Esophagus mucosa (tissue), 1 donor: Measurements from ENCODE around the gene MAGI3. TPM values are rescaled to one million over a fixed set of nuclear protein-coding genes. Genes with fewer than 3 reads are reported as not detected.
"Not testable (repeated sequence)": the region's sequence is repeated elsewhere in the genome, so short reads cannot be mapped to it uniquely, and the experiment has no call there.

Experiments
- ATAC-seq: fragments of 200-7000 bp; cut with Tn5 transposase; one replicate; pipeline ENCODE4 v1.9.1; 2020
- total RNA-seq: library from RNA; stranded (reverse); gene quantifications from one replicate; pipeline ENCODE4 v1.2.4, GENCODE V29; 2023
- donor health status: DM: yes; HTN: yes; CAD: no.

The MAGI3 gene
- total RNA-seq, 1 donor from 2014 or later, result 16.5 TPM

- ATAC-seq, result no peak
Measured at GRCh38 chr1:113517983-113518382, 127.7 kb downstream of the MAGI3 start.

DNA sequence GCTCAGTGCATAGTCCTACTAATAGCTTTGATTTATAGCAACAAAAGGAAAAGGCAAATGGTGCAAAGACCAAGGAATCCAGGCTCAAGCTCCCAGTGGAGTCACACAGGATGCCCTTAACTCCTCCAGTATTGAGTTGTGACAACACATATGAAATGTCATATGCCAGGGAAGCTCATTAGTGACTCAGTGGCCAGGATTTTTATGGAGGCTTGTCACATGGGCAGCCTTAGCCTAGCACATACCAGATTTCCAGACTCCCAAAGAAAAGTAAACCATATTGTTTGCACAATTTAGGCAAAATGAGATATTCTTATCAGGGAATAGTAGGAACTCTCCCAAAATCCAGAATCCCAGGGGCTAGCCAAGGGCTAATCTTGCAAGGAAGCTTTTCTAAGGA is 129.2 kb downstream of the MAGI3 start:
- ATAC-seq, result no peak

DNA sequence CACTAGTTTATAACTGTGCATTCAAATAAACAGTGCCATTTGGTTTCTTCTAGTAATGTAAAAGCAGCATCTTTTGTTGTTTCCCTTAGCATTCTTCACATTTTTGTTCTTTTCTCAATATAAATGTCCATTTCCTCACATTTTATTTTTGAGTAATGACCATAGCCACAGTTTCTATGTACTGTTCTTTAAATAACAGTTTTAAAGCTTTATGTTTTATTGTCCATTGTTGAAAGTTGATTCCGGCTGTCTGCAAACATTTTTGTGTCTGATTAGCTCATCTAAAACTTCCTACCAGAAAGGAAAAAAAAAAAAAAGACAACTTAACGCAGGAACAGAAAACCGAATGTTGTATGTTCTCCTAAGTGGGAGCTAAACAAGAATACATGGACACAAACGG is 139.7 kb downstream of the MAGI3 start:
- ATAC-seq, result no peak

DNA sequence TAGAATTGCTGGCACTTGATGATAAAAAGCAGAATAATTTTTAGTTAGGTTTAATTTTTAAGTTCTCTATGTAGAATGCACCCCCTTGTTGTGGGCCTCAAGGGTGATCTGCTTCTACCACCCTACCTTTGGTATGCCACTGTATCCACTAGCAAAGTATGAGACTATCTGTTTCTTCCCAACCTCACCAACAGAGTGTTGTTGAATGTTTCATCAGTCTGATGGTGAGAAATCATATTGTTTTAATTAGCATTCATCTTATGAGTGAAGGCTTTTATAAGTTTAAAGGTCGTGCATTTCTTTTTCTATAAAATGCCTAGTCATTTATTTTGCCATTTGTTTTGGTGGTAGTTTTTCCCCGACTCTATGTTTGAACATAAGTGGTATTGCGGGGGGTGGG is 141.0 kb downstream of the MAGI3 start:
- ATAC-seq, result no peak

GRCh38 chr1:113533061-113533460 is 142.7 kb downstream of the MAGI3 start:
- no peak for ATAC-seq

DNA sequence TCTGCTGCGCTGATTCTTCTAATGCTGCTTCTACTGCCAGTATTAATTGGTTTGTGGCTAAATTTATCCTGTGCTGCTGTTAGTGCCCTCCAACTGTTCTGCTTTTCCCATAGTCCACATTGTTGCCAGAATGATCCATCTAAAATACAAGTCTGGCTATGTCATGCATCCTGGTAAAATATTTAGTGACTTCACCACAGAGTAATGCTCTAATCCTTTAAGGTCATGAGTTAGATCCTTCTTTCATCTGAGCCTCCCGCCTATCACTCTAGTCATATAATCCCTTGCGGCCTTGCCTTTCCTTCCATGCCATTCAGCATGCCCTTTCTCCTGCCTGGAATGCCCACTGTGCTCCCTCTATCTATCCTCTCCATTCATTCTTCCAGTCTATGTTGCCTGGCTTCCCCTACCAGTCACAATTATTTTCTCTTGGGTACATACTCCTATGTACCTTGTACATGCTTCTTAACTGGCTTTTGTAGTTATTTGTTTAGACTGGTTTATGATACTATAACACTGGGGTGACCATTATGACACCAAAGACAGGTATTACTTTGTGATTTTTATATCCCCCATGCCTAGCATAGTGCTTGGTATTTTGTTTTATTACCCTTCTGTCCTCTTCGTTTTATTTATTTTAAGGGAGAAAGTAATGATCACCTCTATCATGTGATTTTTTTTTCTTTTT is 144.0 kb downstream of the MAGI3 start:
- ATAC-seq, result peak; percentile 48

- ATAC-seq, result no peak
Measured at GRCh38 chr1:113534875-113535274, 144.6 kb downstream of the MAGI3 start.

GRCh38 chr1:113536182-113536780 is 146.0 kb downstream of the MAGI3 start:
- no peak for ATAC-seq

DNA sequence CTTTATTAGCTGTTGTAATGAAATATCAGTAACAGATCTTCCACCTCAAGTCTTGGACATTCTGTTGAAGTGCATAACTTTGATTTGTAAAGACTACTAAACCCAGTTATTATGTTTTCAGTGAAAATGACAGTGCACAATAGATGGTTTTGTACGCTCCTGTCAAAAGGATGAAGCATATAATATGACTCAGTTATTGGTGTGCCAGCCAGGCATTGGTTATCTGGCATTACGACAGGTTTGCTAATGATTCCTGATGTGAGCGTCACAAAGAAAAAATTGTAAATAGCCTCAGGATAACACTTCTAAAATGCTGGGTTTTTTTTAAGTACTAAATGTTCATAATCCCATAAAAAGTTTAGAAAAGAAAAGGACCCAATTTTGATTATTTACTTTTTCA is 147.9 kb downstream of the MAGI3 start:
- ATAC-seq, result peak; percentile 63

DNA sequence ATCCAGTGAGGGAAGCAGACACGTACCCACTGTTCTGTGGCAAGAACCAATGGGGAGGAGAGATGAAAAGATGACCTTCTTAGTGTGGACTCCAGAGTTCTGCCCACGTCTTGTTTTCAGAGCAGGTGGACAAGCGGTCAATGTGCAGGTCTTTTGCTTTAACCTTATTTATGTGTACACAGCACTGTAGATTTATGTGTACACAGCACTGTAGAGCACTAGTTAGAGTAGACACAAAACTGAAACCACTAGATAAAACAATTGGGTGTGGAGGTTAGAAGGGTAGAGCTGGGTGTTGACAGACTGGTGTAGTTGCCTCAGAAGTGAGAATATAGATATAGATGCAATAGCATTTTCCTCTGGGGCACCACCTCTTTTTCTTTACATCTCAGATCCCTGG is 150.0 kb downstream of the MAGI3 start:
- ATAC-seq, result no peak

DNA sequence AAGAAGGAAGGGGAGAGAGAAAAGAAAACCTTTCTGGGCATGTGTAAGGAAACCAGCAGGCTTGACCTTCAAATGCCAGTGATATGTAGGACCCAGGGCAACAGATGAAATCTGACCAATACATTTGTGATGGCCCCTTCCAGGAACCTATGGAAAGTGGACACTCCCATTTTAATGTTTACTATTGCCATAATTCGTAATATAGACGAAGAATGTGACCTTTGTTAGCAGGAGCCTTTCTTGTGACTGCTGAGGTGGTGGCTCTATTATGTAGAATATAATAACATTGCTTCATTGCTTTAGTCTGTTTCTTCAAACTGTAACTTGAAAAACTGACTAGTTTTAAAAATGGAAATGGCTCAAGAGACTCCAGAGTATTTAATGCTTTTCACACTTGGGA is 150.8 kb downstream of the MAGI3 start:
- no peak for ATAC-seq

- ATAC-seq, result peak; percentile 92
Measured at GRCh38 chr1:113542221-113542701, 151.9 kb downstream of the MAGI3 start.

DNA sequence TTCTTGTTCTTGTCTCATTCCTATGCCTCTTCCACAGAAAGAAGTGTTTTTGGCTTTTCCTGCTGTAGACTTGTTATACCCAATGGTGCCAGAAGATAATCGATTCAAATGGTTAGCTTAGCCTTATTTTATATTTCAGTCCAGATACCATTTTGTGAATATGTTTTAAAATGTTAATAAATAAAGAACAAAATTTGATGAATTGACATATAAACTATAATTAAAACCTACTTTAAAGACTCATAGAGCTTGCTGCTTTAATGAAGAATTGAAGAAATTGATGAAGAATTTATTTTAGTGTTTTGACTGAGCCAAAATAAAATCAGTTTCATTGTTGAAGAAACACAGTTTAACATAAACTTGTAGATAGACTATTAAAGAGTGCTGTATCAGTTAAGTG is 152.8 kb downstream of the MAGI3 start:
- no peak for ATAC-seq

DNA sequence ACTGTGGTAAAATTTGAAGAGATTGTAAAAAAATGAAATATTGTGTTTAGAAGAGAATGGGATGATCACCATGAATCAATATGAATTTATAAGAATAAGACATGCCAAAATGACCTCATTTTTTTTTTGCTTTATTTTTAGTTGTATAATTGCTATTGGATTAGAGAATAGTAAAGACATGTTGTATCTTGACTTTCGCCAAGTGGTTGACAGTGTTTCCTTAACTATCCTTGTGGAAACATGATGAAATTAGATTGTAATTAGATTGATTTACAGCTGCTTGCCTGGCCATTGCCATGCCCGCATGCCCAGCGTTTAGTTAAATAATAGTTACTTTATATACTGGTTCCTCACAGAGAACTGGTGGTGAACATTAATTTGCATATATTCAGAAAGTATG is 154.9 kb downstream of the MAGI3 start:
- ATAC-seq, result peak; percentile 57

DNA sequence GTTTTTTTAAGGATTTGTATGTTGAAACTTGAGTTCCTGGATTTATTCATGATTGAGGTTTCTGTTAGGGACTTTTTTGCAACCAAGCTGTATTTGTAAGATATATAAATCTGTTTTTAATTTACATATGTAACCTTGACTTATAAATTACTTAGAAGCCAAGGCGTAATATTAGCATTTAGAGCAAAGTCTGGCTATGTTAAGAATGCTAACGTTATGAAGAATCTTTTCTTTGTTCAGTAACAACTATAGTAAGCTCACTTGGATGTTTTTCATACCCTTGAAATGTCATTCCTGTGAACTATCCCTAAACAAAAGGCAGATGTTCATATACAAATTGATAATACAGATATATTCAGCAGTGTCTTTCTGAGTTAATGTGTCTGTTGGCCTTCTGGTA is 155.3 kb downstream of the MAGI3 start:
- no peak for ATAC-seq

DNA sequence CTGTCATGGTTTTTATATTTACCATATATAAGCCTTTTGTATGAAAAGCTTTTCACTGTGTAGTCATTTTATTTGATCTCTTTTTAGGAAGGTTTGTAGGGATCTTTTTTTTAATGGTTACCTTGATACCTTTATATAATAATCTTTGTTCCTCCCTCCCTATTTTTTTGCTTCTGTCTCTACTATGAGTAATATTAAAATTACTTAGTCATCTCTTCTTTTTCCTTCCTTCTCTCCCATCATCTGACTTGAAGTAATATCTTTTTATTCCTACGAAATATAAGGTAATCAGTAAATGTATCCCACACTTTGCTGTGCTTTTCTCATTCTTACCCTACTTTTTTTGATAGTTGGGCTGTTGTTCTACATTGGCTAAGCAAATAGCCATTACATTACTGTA is 161.4 kb downstream of the MAGI3 start:
- ATAC-seq, result no peak

DNA sequence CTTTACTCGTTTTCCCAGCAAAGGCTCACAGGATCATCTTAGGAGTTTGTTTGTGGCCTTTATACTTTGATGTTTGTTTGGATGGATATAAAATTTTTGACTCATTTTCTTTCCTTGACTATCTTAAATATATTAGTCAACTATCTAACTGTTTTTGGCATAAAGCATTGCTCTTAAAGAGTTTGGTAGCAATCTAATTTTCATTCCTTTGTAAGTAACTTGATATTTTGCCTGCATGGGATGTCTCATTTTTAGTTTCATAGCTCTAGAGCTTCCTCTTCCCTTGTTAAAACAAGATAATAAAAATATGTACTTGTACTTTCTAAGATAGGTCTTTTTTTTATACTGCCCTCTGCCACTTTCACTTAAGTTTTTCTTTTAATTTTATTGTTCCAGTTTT is 161.9 kb downstream of the MAGI3 start:
- ATAC-seq, result no peak

- ATAC-seq, result no peak
Measured at GRCh38 chr1:113557187-113557586, 166.9 kb downstream of the MAGI3 start.

DNA sequence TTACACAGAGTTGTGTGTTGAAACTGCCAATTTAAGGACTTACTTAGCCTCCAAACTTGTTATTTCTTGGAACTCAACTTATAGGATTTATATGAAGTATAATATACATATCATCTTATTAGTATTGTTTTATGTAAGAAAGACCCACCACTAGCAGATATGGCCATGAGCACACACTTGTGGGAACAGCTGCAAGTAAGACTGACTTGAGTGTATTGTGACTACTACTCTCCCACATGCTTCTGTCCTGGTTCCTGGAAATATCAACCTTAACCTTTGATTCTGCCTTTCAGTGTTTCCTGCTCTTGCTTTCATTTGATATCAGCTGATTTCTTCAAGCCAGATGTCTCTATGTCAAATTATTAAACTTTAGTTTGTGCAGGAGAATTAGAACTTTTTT is 175.3 kb downstream of the MAGI3 start:
- no peak for ATAC-seq

DNA sequence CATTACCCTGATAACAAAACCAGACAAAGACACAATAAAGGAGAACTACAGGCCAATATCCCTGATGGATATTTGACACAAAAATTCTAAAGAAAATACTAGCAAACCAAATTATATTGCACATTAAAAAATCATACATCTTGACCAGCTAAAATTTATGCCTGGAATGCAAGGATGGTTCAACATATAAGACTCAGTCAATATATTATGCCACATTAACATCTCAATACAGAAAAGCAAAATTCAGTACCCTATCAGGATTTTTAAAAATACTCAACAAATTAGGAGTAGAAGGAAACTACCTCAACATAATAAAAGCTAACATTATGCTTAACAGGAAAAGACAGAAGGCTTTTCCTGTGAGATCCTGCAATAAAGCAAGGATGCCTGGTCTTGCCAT is 177.1 kb downstream of the MAGI3 start:
- ATAC-seq, result no peak

GRCh38 chr1:113575744-113576260 is 185.5 kb downstream of the MAGI3 start:
- ATAC-seq, result not testable (repeated sequence)

DNA sequence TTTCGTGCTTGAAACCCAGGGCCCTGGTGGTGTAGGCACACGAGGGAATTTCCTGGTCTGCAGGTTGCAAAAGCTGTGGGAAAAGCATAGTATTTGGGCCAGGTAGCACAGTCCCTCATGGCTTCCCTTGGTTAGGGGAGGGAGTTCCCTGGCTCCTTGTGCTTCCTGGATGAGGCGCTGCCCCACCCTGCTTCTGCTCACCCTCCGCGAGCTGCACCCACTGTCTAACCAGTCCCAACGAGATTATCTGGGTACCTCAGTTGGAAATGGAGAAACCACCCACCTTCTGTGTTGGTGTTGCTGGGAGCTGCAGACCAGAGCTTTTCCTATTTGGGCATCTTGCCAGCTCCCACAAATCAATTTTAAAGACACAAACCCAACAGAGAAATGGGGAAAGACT is 186.0 kb downstream of the MAGI3 start:
- peak; percentile 52 for ATAC-seq

DNA sequence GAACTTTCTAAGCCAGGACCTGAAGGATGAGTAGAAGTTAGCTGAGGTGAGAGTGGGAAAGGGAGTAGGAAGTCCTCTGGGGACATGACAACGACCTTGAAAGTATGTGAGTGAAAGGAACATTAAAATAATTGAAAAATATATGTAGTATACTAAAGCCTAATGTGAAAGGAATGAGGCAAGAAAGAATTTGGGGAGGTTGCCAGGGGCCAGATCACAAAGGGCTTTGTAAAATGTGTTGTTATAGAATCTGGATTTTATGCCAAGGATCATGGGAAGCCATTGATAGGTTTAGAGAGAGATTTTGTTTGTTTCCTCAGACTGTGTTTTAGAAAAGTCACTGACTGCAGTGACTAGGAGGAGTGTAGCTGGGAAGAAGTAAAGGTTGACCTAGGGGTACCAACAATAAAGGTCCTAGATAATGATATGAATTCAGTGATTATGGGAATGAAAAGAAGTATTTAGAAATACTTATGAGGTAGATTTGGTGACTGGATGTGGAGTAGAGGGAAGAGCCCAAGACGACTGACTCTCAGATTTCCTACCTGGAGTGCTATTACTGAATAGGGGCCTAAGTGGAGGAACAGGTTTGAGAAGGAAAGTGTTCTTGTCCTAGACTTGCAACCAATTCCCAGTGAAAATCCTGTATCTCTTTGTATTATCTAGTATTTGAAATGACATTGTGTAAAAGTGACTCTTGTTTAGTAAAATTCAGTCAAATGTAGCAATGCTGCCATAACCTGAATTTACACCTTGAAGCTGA is 189.1 kb downstream of the MAGI3 start:
- peak; percentile 39 for ATAC-seq

- ATAC-seq, result no peak
Measured at GRCh38 chr1:113581323-113581722, 191.0 kb downstream of the MAGI3 start.
